ENCODE data around the gene NCAM1. TPM values are rescaled to one million over a fixed set of nuclear protein-coding genes. Genes with fewer than 3 reads are reported as not detected.
A peak's percentile ranks its signal among the peaks of the same experiment; 100 is the strongest.

Gene NCAM1
- total RNA-seq, 2 donors from 2014 or later, result 42.0 to 69.2 TPM

DNA sequence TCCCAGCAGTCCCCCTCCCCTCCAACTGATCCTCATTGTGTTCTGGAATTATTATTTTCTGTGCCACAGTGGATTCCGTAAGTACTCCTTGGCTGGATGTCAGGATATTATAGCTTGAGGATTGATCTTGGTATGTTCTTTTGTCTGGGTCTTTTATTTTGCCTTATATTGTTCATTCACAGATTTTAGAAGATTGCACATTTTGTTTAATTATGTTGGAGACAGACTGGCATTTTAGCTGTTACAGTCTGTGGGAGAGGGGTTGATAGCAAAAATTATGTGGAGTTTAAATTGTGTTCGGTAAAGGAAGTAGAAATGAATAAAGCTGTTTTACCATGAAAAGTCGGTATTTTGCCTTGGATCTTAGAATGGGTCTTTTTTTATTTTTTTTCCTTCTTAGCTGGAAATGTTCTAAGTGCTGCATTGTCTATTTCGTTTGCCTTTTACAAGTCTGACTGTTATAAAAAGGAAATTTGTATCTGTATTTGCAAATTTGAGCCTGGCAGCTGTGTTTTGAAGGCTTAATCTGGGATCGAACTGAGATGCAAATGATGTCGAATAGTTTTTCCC lies 211.2 kb downstream of the NCAM1 start:
- ATAC-seq (ENCODE audit: insufficient number of reproducible peaks, low FRiP score, low read depth) (no peak), DNase-seq (ENCODE audit: low spot score) (no peak)
- TF ChIP-seq, protein P1, sequence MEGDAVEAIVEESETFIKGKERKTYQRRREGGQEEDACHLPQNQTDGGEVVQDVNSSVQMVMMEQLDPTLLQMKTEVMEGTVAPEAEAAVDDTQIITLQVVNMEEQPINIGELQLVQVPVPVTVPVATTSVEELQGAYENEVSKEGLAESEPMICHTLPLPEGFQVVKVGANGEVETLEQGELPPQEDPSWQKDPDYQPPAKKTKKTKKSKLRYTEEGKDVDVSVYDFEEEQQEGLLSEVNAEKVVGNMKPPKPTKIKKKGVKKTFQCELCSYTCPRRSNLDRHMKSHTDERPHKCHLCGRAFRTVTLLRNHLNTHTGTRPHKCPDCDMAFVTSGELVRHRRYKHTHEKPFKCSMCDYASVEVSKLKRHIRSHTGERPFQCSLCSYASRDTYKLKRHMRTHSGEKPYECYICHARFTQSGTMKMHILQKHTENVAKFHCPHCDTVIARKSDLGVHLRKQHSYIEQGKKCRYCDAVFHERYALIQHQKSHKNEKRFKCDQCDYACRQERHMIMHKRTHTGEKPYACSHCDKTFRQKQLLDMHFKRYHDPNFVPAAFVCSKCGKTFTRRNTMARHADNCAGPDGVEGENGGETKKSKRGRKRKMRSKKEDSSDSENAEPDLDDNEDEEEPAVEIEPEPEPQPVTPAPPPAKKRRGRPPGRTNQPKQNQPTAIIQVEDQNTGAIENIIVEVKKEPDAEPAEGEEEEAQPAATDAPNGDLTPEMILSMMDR (IDR thresholded peaks at IDR 0.05), result no peak
- no peak overlapping the region for H3K4me3 ChIP-seq
- H3K4me1 ChIP-seq (ENCODE audit: control insufficient read depth in 1 of 2, low read depth in 2 of 2), result peaks cover 4 to 15% of the 10 kb centered on the region in 2 donors
- no peaks in the 10 kb centered on the region for H3K36me3 ChIP-seq
- no peaks in the 10 kb centered on the region for H3K9me3 ChIP-seq
- H3K27me3 ChIP-seq (replicated peaks; ENCODE audit: insufficient read depth), result no peaks in the 10 kb centered on the region
- no peak overlapping the region for H3K27ac ChIP-seq

DNA sequence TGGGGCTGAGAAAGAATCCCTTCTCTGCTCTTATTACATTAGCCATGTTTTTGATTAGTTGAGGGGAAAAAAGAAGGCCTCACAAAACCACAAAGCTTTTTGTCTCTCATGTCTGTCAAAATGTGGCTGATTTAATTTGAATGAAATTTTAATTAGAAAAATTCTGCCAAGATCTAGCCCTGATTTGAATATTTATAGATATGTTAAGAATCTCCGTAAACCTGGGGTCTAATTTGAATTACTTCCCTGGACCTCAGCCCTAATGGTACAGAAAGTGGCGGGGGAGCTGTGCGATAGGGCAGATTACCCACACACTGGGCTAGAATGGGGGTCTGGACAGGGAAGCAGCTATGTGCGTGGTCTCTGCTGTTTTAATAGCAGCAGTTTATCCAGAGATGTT lies 211.9 kb downstream of the NCAM1 start:
- H3K4me1 ChIP-seq (ENCODE audit: control insufficient read depth in 1 of 2, low read depth in 2 of 2), result peaks cover 4 to 20% of the 10 kb centered on the region in 2 donors
- no peak for DNase-seq (ENCODE audit: low spot score)
- no peak overlapping the region for H3K27ac ChIP-seq

GRCh38 chr11:113174882-113175281 lies 213.7 kb downstream of the NCAM1 start:
- no peaks in the 10 kb centered on the region for H3K36me3 ChIP-seq
- H3K4me1 ChIP-seq (ENCODE audit: control insufficient read depth in 1 of 2, low read depth in 2 of 2), result peaks cover 4 to 20% of the 10 kb centered on the region in 2 donors
- no peaks in the 10 kb centered on the region for H3K27me3 ChIP-seq (replicated peaks; ENCODE audit: insufficient read depth)
- H3K4me3 ChIP-seq, result no peak overlapping the region
- ATAC-seq (ENCODE audit: insufficient number of reproducible peaks, low FRiP score, low read depth) (no peak), DNase-seq (ENCODE audit: low spot score) (no peak)
- H3K9me3 ChIP-seq, result no peaks in the 10 kb centered on the region
- no peak overlapping the region for H3K27ac ChIP-seq
- TF ChIP-seq, protein P1 (IDR thresholded peaks at IDR 0.05), result no peak

More for the DNA sequence above, 211.9 kb downstream of the NCAM1 start:
- TF ChIP-seq, protein P1 (IDR thresholded peaks at IDR 0.05), result no peak
- Histone ChIP-seq H3K36me3 (no peaks in the 10 kb centered on the region), H3K9me3 (no peaks in the 10 kb centered on the region), H3K27me3 (replicated peaks; ENCODE audit: insufficient read depth) (no peaks in the 10 kb centered on the region), H3K4me3 (no peak overlapping the region)
- no peak for ATAC-seq (ENCODE audit: insufficient number of reproducible peaks, low FRiP score, low read depth)

GRCh38 chr11:113176599-113177360 lies 215.6 kb downstream of the NCAM1 start:
- no peaks in the 10 kb centered on the region for H3K36me3 ChIP-seq
- peaks cover 4 to 20% of the 10 kb centered on the region in 2 donors for H3K4me1 ChIP-seq (ENCODE audit: control insufficient read depth in 1 of 2, low read depth in 2 of 2)
- no peaks in the 10 kb centered on the region for H3K9me3 ChIP-seq
- TF ChIP-seq, protein P1 (IDR thresholded peaks at IDR 0.05), result no peak
- no peaks in the 10 kb centered on the region for H3K27me3 ChIP-seq (replicated peaks; ENCODE audit: insufficient read depth)
- H3K4me3 ChIP-seq, result no peak overlapping the region
- no peak for DNase-seq (ENCODE audit: low spot score)
- ATAC-seq (ENCODE audit: insufficient number of reproducible peaks, low FRiP score, low read depth), result no peak
- H3K27ac ChIP-seq, result peak overlapping the region in 1 of 2 donors; percentile 31

GRCh38 chr11:113177671-113178070 lies 216.5 kb downstream of the NCAM1 start:
- Histone ChIP-seq H3K4me1 (ENCODE audit: control insufficient read depth in 1 of 2, low read depth in 2 of 2) (peaks cover 4 to 20% of the 10 kb centered on the region in 2 donors), H3K36me3 (no peaks in the 10 kb centered on the region), H3K27me3 (replicated peaks; ENCODE audit: insufficient read depth) (no peaks in the 10 kb centered on the region), H3K4me3 (no peak overlapping the region), H3K9me3 (no peaks in the 10 kb centered on the region), H3K27ac (no peak overlapping the region)
- DNase-seq (ENCODE audit: low spot score) (no peak), ATAC-seq (ENCODE audit: insufficient number of reproducible peaks, low FRiP score, low read depth) (no peak)
- TF ChIP-seq, protein P1 (IDR thresholded peaks at IDR 0.05), result no peak

Data from thoracic aorta (tissue), 2 donors.